GM18861 (cell line): ENCODE measurements around the gene IL18RAP.

Experiments used
- ATAC-seq: cut with Tn5 transposase; IDR thresholded peaks from one replicate; pipeline ENCODE4 v1.9.1; 2021; ENCODE audit not compliant: unreplicated experiment

The IL18RAP gene

DNA sequence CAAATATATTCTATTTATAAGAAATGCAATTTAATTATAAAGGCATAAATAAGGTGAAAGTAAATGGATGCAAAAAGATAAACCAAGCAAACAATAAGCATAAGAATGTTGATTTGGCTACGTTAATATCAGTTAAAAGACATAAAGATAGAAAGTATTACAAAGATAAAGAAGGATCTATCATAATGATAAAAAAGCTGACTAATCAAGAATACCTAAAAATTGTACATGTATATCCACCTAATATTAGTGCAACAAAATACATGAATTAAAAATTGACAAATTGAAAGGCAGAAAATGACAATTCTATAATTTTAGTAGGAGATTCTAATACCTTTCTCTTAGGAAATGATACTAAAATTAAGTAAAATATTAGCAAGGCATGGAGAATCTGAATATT, 71.6 kb downstream of the IL18RAP start:
- ATAC-seq = no peak

DNA sequence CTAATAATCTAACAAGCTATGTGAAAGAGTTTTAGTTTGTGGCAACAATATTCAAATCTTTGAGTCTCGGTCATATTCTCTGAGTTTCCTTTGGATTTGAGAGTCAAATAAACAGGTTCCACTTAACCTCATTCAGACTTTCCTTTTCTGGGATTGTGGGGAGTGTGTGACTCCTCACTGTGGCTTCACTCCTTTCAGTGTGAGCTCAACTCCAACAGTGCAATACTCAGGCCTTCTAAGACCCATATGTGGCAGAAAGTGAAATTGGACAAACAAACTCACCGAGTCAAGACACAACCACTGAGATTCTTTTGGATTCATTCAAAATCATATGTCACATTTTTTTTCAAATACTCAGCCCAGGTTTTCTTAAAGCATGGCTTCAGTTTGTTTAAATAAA, 75.5 kb downstream of the IL18RAP start:
- no peak for ATAC-seq

DNA sequence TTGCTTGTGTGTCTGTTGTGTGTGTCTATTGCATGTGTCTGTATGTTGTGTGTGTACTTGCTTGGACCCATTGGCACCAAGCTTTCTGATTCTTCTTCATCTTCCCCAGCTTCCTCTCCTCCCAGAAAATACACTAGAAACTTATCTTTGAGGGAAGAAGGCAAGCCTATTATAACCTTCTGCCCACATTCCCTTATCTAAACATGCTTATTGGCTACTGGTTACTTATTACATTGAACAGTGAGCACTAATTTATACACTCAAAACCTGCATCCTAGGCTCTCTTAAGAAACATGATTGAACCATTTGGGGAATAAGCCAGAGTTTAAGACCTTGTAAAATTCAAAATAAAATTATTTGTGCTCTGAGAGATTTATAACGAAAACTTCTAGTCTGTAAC, 76.6 kb downstream of the IL18RAP start:
- no peak for ATAC-seq
